ENCODE measurements around the gene GLIPR2. TPM values are rescaled to one million over a fixed set of nuclear protein-coding genes. Genes with fewer than 3 reads are reported as not detected.

Gene GLIPR2
- total RNA-seq, 1 donor from 2014 or later: 110 TPM

DNA sequence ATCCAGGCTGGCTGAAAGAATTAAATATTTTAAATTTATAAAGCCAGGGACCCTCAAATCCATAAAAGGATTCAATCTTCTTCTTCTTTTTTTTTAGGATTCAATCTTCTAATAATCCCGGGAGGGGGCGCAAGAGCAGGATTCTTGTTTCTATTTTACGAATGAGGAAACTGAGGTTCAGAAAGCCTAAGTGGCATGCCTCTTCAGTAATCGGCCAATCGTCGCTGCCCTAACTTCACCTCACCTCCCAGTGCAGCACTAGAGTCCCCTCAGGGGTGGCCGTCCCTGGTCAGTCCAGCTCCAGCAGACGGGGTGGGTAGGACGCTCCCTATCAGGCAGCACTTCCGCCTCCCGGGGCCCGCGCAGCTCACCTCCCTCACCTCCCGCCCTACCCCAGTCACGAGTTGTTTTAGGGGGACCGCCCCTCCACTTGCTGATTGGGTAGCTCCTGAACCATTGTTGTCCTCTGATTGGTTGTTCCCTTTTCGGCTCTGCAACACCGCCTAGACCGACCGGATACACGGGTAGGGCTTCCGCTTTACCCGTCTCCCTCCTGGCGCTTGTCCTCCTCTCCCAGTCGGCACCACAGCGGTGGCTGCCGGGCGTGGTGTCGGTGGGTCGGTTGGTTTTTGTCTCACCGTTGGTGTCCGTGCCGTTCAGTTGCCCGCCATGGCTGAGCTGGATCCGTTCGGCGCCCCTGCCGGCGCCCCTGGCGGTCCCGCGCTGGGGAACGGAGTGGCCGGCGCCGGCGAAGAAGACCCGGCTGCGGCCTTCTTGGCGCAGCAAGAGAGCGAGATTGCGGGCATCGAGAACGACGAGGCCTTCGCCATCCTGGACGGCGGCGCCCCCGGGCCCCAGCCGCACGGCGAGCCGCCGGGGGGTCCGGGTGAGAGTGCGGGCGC, 54.1 kb downstream of the GLIPR2 start, which contains the start of gene CLTA:
Gene CLTA (plus strand): TSS at position 534 of the 902 bp plus-strand sequence. CDS start 136 bp downstream, at position 670.
- peaks cover 2% of the 10 kb centered on the region for H3K36me3 Mint-ChIP-seq (ENCODE audit: low read depth)
- peak within 1 kb of the TSS; percentile 89 for H3K27ac Mint-ChIP-seq (ENCODE audit: unreplicated experiment)
- TF ChIP-seq, protein P1, sequence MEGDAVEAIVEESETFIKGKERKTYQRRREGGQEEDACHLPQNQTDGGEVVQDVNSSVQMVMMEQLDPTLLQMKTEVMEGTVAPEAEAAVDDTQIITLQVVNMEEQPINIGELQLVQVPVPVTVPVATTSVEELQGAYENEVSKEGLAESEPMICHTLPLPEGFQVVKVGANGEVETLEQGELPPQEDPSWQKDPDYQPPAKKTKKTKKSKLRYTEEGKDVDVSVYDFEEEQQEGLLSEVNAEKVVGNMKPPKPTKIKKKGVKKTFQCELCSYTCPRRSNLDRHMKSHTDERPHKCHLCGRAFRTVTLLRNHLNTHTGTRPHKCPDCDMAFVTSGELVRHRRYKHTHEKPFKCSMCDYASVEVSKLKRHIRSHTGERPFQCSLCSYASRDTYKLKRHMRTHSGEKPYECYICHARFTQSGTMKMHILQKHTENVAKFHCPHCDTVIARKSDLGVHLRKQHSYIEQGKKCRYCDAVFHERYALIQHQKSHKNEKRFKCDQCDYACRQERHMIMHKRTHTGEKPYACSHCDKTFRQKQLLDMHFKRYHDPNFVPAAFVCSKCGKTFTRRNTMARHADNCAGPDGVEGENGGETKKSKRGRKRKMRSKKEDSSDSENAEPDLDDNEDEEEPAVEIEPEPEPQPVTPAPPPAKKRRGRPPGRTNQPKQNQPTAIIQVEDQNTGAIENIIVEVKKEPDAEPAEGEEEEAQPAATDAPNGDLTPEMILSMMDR (IDR thresholded peaks at IDR 0.05): peak; percentile 83
- no peak for DNase-seq (ENCODE audit: low spot score)
- H3K9me3 Mint-ChIP-seq (ENCODE audit: low read depth): no peaks in the 10 kb centered on the region
- no peaks in the 10 kb centered on the region for H3K27me3 Mint-ChIP-seq (ENCODE audit: low read depth)
- H3K4me3 Mint-ChIP-seq (ENCODE audit: unreplicated experiment): peak within 1 kb of the TSS; percentile 94
- H3K4me1 Mint-ChIP-seq (ENCODE audit: low read depth): peaks cover 62% of the 10 kb centered on the region

DNA sequence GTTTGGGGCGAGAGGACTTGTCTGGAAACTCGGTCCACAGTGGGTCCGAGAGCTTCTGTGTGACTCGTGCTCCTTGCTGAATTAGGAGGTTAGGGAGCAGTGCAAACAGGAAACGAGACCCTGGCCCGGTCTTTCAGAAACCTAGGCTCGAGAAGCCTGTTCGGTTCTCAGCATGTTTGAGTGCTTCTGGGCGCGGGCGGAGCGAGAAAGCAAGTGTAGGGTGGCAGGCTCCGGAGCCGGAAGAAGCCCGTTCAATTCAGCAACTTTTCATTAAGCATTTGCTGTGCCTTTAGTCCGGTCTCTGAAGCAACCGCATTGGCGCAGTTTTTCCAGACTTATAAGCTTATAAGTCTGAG, 54.7 kb downstream of the GLIPR2 start:
- TF ChIP-seq, protein P1 (IDR thresholded peaks at IDR 0.05): no peak
- no peak for DNase-seq (ENCODE audit: low spot score)
- no peaks in the 10 kb centered on the region for H3K27me3 Mint-ChIP-seq (ENCODE audit: low read depth)

DNA sequence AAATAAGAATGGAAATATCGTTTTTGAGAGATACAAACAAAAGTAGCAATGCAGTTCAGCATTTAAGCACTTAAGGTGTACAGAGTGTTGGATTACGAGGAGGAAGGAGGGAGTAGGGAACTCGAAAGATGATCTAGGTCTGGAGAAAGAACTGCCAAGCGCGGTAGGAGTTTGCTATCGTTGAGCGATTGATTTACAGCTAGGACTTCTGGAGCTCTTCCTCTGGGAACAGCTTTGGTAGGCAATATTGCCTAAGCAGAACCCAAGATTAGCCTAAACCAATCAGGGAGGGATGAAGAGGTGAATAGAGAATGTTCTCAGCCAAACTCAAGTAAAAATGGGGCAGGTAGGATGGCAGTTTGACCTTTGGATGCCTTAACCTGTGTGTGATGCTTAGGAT, 55.2 kb downstream of the GLIPR2 start:
- Mint-ChIP-seq H3K9me3 (ENCODE audit: low read depth) (no peaks in the 10 kb centered on the region), H3K4me1 (ENCODE audit: low read depth) (peaks cover 62% of the 10 kb centered on the region), H3K36me3 (ENCODE audit: low read depth) (peaks cover 2% of the 10 kb centered on the region), H3K4me3 (ENCODE audit: unreplicated experiment) (peak overlapping the region; percentile 94), H3K27me3 (ENCODE audit: low read depth) (no peaks in the 10 kb centered on the region), H3K27ac (ENCODE audit: unreplicated experiment) (peak overlapping the region; percentile 88)
- no peak for DNase-seq (ENCODE audit: low spot score)
- TF ChIP-seq, protein P1 (IDR thresholded peaks at IDR 0.05): no peak

More for the DNA sequence above, 54.7 kb downstream of the GLIPR2 start:
- Mint-ChIP-seq H3K4me1 (ENCODE audit: low read depth) (peaks cover 62% of the 10 kb centered on the region), H3K4me3 (ENCODE audit: unreplicated experiment) (peak overlapping the region; percentile 94), H3K36me3 (ENCODE audit: low read depth) (peaks cover 2% of the 10 kb centered on the region), H3K9me3 (ENCODE audit: low read depth) (no peaks in the 10 kb centered on the region), H3K27ac (ENCODE audit: unreplicated experiment) (peak overlapping the region; percentile 88)

DNA sequence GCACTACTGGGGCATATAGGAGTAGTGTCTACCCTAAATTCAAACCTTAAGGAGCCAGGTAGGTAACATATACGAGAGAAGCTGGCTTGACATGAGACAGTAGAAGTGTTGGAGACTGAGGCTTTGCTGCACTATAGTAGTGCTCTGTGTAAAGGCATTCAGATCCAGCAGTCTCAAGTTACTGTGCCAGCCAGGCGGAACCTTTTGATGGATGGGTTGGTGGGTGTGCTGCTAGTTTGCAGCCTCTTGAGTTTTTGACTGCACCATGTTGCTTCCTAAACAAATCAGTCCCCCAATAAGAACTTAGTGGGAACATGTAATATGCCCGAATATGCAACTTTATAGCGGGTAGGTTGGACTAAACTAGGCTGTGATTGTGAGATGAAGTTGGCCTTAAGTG, 55.7 kb downstream of the GLIPR2 start:
- Mint-ChIP-seq H3K36me3 (ENCODE audit: low read depth) (peaks cover 2% of the 10 kb centered on the region), H3K9me3 (ENCODE audit: low read depth) (no peaks in the 10 kb centered on the region), H3K4me1 (ENCODE audit: low read depth) (peaks cover 60% of the 10 kb centered on the region), H3K4me3 (ENCODE audit: unreplicated experiment) (peak overlapping the region; percentile 94), H3K27me3 (ENCODE audit: low read depth) (no peaks in the 10 kb centered on the region), H3K27ac (ENCODE audit: unreplicated experiment) (peak overlapping the region; percentile 50)
- no peak for DNase-seq (ENCODE audit: low spot score)
- TF ChIP-seq, protein P1 (IDR thresholded peaks at IDR 0.05): no peak

DNA sequence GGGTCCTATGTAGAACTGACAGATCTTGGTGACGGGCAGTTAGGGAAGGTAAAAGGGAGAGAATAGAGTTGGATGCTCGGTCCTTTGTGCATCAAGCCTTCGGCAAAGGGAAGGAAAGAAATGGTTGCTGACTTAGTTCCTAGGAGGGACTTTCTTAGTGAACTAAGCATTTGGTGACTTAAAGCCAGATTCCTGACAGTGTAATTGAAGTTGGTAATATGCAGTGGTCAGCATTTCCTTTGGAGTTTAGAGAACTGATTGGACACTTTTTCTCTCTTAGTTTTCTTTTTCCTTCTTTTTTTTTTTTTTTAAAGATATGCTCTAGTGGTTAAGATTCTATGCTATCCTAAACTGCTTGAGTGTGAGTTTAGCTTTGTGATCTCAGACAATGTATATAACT, 56.5 kb downstream of the GLIPR2 start:
- no peaks in the 10 kb centered on the region for H3K27me3 Mint-ChIP-seq (ENCODE audit: low read depth)
- peaks cover 52% of the 10 kb centered on the region for H3K4me1 Mint-ChIP-seq (ENCODE audit: low read depth)
- no peaks in the 10 kb centered on the region for H3K9me3 Mint-ChIP-seq (ENCODE audit: low read depth)
- H3K36me3 Mint-ChIP-seq (ENCODE audit: low read depth): peaks cover 2% of the 10 kb centered on the region
- TF ChIP-seq, protein P1 (IDR thresholded peaks at IDR 0.05): no peak
- H3K4me3 Mint-ChIP-seq (ENCODE audit: unreplicated experiment): peak overlapping the region; percentile 94
- DNase-seq (ENCODE audit: low spot score): no peak
- peak overlapping the region; percentile 46 for H3K27ac Mint-ChIP-seq (ENCODE audit: unreplicated experiment)

All from chondrocyte (in vitro differentiated cells).